ENCODE data around the gene PURA.

The PURA gene

DNA sequence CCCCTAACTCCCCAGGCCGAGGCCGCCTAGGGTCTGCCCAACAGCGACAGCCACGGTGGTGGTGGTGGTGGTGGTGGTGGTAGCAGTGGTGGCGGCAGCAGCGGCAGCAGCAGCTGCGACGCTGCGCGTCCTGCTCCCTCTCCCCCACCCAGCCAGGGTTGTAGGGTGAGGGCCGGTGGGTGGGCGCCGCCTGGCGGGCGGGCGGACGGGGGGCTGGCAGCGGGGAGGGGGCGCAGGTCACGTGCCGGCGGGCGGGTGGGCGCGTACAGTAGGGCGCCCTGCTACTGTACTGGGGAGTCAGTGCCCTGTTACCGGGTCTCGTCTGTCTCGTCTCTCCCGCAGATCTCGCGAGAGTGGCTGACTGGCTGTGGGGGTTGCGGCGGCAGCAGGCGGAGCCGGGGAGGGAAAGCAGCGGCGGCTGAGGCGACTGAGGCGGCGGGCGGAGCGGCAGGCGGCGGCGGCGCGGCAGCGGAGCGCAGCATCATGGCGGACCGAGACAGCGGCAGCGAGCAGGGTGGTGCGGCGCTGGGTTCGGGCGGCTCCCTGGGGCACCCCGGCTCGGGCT is at the start of gene PURA:
Gene PURA (plus strand): TSS at position 411 of the 565 bp plus-strand sequence. CDS start 73 bp downstream, at position 484.
- peak; percentile 93 for DNase-seq (ENCODE audit: low read depth)

DNA sequence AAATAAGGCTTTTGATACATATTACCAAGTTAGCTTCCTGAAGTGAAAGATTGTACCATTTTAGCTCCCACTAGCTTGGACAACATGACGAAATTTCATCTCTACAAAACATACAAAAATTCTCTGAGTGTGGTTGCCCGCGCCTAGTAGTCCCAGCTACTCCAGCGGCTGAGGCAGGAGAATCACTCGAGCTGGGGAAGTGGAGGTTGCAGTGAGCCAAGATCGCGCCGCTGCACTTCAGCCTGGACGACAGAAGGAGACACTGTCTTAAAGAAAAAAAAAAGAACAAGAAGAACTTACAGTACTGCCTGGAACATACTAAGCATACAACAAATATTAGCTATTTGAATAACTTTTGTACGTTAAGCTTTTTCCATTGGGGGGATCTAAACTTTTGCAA is 41.1 kb upstream of the PURA start:
- DNase-seq (ENCODE audit: low read depth): no peak

DNA sequence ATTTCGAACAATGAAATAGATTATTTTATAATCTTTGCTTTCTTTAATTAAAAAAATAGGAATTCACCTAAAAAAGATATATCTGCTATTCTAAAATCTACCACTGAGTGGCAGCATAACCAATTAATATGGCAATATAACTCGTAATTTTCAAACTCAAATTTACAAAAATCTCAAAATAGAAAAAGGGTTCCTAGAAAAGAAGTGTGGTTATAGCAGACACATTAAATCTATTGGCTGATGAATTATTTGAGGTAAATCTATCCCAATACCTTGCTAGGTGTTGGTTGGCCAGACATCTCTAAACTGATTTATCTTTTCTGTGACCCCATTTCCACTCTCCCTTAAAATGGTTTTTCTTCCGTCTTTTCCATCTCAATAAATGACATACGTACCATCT is 40.6 kb upstream of the PURA start:
- no peak for DNase-seq (ENCODE audit: low read depth)

- DNase-seq (ENCODE audit: low read depth): no peak
These were observed 38.5 kb upstream of the PURA start for GRCh38 chr5:140075371-140075770.

DNA sequence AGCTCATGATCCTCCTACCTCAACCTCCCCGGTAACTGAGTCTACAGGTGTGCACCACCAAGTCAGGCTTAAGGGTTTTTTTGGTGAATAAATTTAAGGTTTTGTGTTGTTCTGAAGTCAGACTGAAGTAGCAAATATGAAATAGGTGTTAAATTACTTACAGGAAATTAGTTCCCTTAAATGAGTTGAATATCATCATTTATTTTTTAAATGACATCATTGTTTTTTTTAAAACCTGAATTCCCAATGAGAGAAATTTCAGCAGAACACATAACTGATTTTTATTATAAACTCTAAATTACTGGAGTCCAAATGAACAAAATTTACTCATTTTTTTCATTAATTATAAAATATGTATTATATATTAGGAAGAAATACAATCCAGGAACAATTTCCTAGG is 37.8 kb upstream of the PURA start:
- no peak for DNase-seq (ENCODE audit: low read depth)

DNA sequence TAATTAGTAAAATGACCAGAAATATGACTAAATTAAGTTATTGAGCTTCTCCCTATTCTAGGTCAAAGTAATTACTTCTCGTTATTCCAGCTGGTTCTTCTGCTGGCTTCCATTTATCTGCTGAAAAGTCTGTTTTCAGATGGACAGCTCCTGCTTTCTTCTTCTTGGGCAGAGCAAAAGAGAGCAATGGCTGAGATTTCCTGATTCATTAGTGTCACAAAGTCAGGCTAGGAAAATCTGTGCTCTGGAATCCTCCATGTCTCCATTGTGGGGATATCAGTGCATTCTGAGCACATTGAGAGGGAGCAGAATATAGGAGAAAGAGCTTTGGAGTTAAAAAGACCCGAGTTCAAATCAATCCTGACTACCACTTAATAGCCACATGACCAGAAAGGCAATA is 37.1 kb upstream of the PURA start:
- DNase-seq (ENCODE audit: low read depth): no peak

DNA sequence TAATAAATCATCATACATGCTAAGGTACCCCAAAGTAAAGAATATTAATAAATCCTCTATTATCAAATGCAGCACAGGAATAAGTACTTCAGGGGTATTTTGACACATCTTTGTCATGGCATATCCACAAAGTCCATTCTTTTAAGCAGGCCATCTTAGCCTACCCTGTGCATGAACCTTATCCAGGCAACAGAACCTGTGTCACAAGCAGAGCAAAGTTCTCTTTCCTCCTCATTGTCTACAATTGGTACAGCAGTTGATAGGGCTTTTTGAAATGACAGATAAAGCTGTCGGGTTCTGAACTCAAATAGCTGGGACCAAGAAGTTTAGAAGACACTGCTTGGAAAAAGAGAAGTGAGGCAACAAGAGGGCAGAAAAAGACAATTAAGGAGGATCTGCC is 30.8 kb upstream of the PURA start:
- DNase-seq (ENCODE audit: low read depth): no peak

- no peak for DNase-seq (ENCODE audit: low read depth)
These were observed 30.3 kb upstream of the PURA start for GRCh38 chr5:140083650-140084049.

GRCh38 chr5:140084541-140084940 is 29.4 kb upstream of the PURA start:
- DNase-seq (ENCODE audit: low read depth): no peak

- no peak for DNase-seq (ENCODE audit: low read depth)
These were observed 23.7 kb upstream of the PURA start for GRCh38 chr5:140090251-140090650.

DNA sequence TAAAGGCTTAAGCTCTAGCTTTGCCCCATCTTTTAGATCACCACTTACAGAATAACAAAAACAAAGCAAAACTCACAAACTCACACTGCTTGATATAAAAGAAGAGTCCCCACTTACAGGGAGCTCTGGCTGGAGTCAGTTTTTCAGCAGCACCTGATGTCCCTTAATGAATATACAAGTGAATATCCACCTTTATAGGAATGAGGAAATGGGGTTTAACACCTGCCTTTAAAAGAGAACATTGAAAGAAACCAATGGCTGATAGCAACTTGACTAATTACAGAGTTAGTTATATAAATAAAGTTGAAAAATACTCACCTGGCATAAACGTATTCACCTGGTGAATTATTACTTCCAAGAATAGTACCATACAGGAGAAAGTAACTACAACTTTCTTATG is 20.7 kb upstream of the PURA start:
- no peak for DNase-seq (ENCODE audit: low read depth)

DNA sequence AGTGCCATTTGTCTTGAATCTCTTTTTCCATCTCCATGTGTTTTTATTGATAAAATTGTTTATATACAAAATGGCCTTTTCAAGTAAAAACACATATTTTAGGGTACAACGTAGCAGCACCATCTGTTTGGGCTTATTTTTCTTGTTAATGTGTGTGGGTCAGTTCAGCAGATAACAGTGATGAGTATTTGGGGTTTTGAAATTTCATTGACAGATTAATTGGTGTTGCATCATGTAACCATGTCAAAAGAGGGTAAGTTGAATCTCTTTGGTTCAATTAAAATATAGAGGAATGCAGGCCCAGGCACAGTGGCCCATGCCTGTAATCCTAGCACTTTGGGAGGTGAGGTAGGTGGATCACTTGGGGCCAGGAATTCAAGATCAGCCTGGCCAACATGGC is 20.0 kb upstream of the PURA start:
- no peak for DNase-seq (ENCODE audit: low read depth)

- no peak for DNase-seq (ENCODE audit: low read depth)
These were observed 19.0 kb upstream of the PURA start for GRCh38 chr5:140094889-140095288.

- no peak for DNase-seq (ENCODE audit: low read depth)
These were observed 12.7 kb upstream of the PURA start for GRCh38 chr5:140101179-140101578.

DNA sequence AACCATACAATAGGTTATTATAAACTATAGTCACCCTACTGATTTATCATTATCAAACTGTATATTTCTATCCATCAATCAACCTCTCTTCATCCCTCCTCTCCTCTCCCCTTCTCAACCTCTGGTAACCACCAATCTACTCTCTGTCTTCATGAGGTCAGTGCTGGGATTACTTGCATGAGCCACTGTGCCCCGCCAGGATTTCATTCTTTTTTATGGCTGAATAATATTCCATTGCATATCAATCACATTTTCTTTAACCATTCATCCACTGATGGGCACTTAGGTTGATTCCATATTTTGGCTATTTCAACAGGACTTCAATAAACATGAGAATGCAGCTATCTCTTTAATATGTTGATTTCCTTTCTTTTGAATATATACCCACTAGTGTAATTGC is 10.8 kb upstream of the PURA start:
- DNase-seq (ENCODE audit: low read depth): no peak

DNA sequence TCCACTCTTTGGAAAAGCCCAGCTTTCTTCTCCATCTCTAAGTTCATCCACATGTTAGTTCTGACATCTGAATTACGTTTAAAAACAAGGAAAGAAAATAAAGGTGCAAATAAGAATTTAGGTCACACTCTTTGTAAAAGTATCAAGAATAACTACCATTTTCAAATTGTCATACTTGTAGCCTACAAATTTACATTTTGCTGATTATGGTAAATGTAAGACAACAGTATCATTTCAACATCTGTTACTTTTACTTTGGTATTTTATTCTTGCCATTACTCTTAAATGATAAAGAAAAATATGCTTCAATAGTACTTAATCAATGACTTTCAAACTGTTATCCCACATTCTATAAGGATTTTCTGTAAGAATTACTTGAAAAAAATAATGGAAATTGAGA is 9.8 kb upstream of the PURA start:
- DNase-seq (ENCODE audit: low read depth): no peak

DNA sequence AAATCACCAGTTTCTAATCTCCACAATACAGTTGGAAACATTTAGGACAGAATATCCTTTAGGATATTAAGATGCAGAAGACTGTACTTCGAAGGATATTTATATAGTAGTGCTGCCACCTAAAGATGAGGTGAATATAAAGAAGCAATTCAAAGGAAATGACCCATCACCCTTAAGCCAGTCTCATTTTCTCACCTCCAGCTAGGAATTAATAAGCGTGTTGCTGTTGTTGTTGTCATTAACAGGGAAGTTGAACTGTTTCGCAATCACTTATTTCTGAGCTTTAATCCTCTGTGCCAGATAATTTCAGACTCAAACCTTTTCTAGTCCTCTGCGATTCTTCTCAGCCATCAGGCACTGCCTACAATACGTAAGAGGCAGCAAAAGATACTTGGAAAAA is 7.8 kb upstream of the PURA start:
- DNase-seq (ENCODE audit: low read depth): no peak

GRCh38 chr5:140106805-140107311 is 7.1 kb upstream of the PURA start:
- no peak for DNase-seq (ENCODE audit: low read depth)

GRCh38 chr5:140107312-140108092 is 6.4 kb upstream of the PURA start:
- peak; percentile 92 for DNase-seq (ENCODE audit: low read depth)

- DNase-seq (ENCODE audit: low read depth): no peak
These were observed 5.6 kb upstream of the PURA start for GRCh38 chr5:140108093-140109017.

GRCh38 chr5:140109018-140109758 is 4.7 kb upstream of the PURA start:
- DNase-seq (ENCODE audit: low read depth): no peak
